GM12878 (cell line): ENCODE data around the gene MOAP1. TPM values are rescaled to one million over a fixed set of nuclear protein-coding genes. Genes with fewer than 3 reads are reported as not detected.

ENCODE experiments used
- ATAC-seq: fragments of 200-7000 bp; cut with Tn5 transposase; 3 replicates; pipeline ENCODE4 v1.9.1; 2020; ENCODE audit warnings: mild to moderate bottlenecking, moderate library complexity
- BruUV-seq: library from RNA; stranded (reverse); fragments of 400-500 nt; replicated peaks from 2 replicates; lab custom pipeline; 2021; lab: Mats Ljungman, UMichigan
- CTCF ChIA-PET: fragments of 300-600 bp; sonication (Branson Sonifier 250); formaldehyde crosslinking; extraction: SDS; loops from one replicate; lab custom pipeline; 2021; ENCODE audit warnings: inconsistent platforms; lab: Yijun Ruan, JAX
- POLR2A ChIA-PET: fragments of 350-600 bp; formaldehyde crosslinking; extraction: SDS; loops from one replicate; lab custom pipeline; 2021; ENCODE audit warnings: inconsistent platforms; lab: Charles Lee
- RAD21 ChIA-PET: fragments of 300-600 bp; sonication (Branson Sonifier 250); formaldehyde crosslinking; loops from one replicate; lab custom pipeline; 2023; ENCODE audit warnings: antibody characterized with exemption; ENCODE audit not compliant: unreplicated experiment; lab: Charles Lee
- SMC1A ChIA-PET: fragments of 300-600 bp; sonication (Branson Sonifier 250); formaldehyde crosslinking; loops from one replicate; lab custom pipeline; 2023; ENCODE audit not compliant: unreplicated experiment, uncharacterized antibody; lab: Charles Lee
- DNase-seq: peaks from one replicate; pipeline ENCODE4 v3.0.0-alpha.2; 2011; ENCODE audit warnings: low read depth, low spot score
- FAIRE-seq: peaks from 3 replicates; lab custom pipeline; 2011; peaks lifted over from hg19 to GRCh38; lab: Jason Lieb, UNC
- H2AFZ ChIP-seq: 2 replicates; pipeline ENCODE4 v1.6.0; 2011; ENCODE audit warnings: low read depth, low read length, control low read depth; ENCODE audit not compliant: control insufficient read depth
- H3K27ac ChIP-seq: 2 replicates; pipeline ENCODE4 v1.5.1; 2011; ENCODE audit warnings: control low read depth; ENCODE audit not compliant: control insufficient read depth, insufficient read depth
- H3K27me3 ChIP-seq, 2 experiments: replicated peaks in 1 of 2; 2 replicates each; pipeline versions ENCODE4 v1.6.0 to v1.6.1; 2011; ENCODE audit warnings: low read length in 1 of 2; ENCODE audit not compliant: control insufficient read depth in 2 of 2, insufficient read depth in 2 of 2
- H3K36me3 ChIP-seq, 2 experiments: 2 replicates each; pipeline ENCODE4 v1.5.1; 2011; ENCODE audit warnings: low read length in 1 of 2; ENCODE audit not compliant: control insufficient read depth in 2 of 2, insufficient read depth in 2 of 2
- H3K4me1 ChIP-seq: 2 replicates; pipeline ENCODE4 v1.6.1; 2011; ENCODE audit warnings: mild to moderate bottlenecking, low read length, moderate library complexity, mixed read lengths; ENCODE audit not compliant: control insufficient read depth, insufficient read depth
- H3K4me2 ChIP-seq: 2 replicates; pipeline ENCODE4 v1.6.0; 2011; ENCODE audit warnings: control low read depth; ENCODE audit not compliant: control insufficient read depth, insufficient read depth
- H3K4me3 ChIP-seq: fragments of 200-600 bp; sonication (generic); 2 replicates; pipeline ENCODE4 v1.5.1; 2016
- H3K79me2 ChIP-seq: 2 replicates; pipeline ENCODE4 v1.6.0; 2011; ENCODE audit warnings: low read length; ENCODE audit not compliant: control insufficient read depth, insufficient read depth
- H3K9ac ChIP-seq: 2 replicates; pipeline ENCODE4 v1.8.0; 2011; ENCODE audit warnings: low read length, control low read depth, mixed read lengths; ENCODE audit not compliant: control insufficient read depth, insufficient read depth
- H3K9me3 ChIP-seq: replicated peaks from 3 replicates; pipeline ENCODE4 v1.5.1; 2011; ENCODE audit warnings: mild to moderate bottlenecking, low read length; ENCODE audit not compliant: control insufficient read depth, insufficient read depth
- H4K20me1 ChIP-seq: 2 replicates; pipeline ENCODE4 v1.6.0; 2011; ENCODE audit not compliant: control insufficient read depth, insufficient read depth
- BMI1 ChIP-seq: fragments of 450-650 bp; IDR thresholded peaks from 2 replicates; pipeline ENCODE4 v1.6.1; 2016; ENCODE audit warnings: mild to moderate bottlenecking, moderate library complexity, borderline replicate concordance
- JUND ChIP-seq: IDR thresholded peaks from 2 replicates; pipeline ENCODE4 v1.6.1; 2012; ENCODE audit warnings: low read depth, mild to moderate bottlenecking, low read length, improper control_type of control experiment, moderate library complexity
- RCOR1 ChIP-seq: conservative IDR thresholded peaks from 2 replicates; pipeline ENCODE4 v1.6.1; 2012; ENCODE audit warnings: low read depth, low read length, improper control_type of control experiment
- WGBS: methylation state at CpG from one replicate; pipeline ENCODE4 v1.1.6; 2016; ENCODE audit warnings: low lambda C conversion rate; ENCODE audit not compliant: insufficient replicate concordance, insufficient coverage; ENCODE audit errors: missing lambda C conversion rate; 5-methylcytosine and 5-hydroxymethylcytosine counted together
- in situ Hi-C: fragments of 300-500 bp; cut with MboI; formaldehyde crosslinking; loops from 9 replicates; pipeline ENCODE4 v1.14.3; 2018; ENCODE audit warnings: mixed read lengths
- intact Hi-C: fragments of 100-400 bp; cut with micrococcal nuclease; formaldehyde crosslinking; loops from one replicate; pipeline ENCODE4 v1.14.2; 2022; ENCODE audit not compliant: unreplicated experiment
- polyA plus RNA-seq, 11 experiments: library from polyadenylated mRNA; depleted of rRNA in 4 of 11; unstranded in 6 of 11; stranded (reverse) in 5 of 11; fragments of >200 nt; fragmentation: Nextera tagmentation in 4 of 11; fragmentation: Illumina TruSeq in 1 of 11; extraction: Ambion mirVana in 4 of 11; extraction: Trizol in 1 of 11; gene quantifications; 1 replicate in 1 of 11; 2 replicates in 10 of 11; pipeline versions ENCODE4 v1.2.1 to v1.2.3, GENCODE V29; 2011 to 2016; ENCODE audit warnings: inconsistent platforms in 2 of 11, missing spikeins in 2 of 11, low read depth in 1 of 11
- total RNA-seq, 4 experiments: library from RNA; depleted of rRNA in 3 of 4; stranded (reverse); fragments of >200 nt in 3 of 4; fragmentation: Illumina TruSeq in 1 of 4; extraction: Trizol in 1 of 4; gene quantifications; 2 replicates each; pipeline versions ENCODE4 v1.2.1 to v1.2.3, GENCODE V29; 2013 to 2021
- TF ChIP-seq, protein P1 (sequence below): IDR thresholded peaks from 2 replicates; pipeline ENCODE4 v1.6.1; 2011; ENCODE audit warnings: borderline replicate concordance, low read depth, mild to moderate bottlenecking, moderate library complexity, mixed read lengths, low read length; ENCODE audit not compliant: insufficient read depth; ENCODE audit errors: extremely low read length
- TF ChIP-seq, protein P2 (sequence below): IDR thresholded peaks from 2 replicates; pipeline ENCODE4 v1.6.1; 2011; ENCODE audit warnings: low read depth, mild to moderate bottlenecking, low read length, moderate library complexity, borderline replicate concordance; ENCODE audit errors: extremely low read depth

MOAP1 gene
- total and polyA plus RNA-seq, 10 of the 15 experiments (the other 5 are each of a cell fraction or from before 2014, with no cell fraction given): 3.1 to 51.9 (median 11.4) TPM

DNA sequence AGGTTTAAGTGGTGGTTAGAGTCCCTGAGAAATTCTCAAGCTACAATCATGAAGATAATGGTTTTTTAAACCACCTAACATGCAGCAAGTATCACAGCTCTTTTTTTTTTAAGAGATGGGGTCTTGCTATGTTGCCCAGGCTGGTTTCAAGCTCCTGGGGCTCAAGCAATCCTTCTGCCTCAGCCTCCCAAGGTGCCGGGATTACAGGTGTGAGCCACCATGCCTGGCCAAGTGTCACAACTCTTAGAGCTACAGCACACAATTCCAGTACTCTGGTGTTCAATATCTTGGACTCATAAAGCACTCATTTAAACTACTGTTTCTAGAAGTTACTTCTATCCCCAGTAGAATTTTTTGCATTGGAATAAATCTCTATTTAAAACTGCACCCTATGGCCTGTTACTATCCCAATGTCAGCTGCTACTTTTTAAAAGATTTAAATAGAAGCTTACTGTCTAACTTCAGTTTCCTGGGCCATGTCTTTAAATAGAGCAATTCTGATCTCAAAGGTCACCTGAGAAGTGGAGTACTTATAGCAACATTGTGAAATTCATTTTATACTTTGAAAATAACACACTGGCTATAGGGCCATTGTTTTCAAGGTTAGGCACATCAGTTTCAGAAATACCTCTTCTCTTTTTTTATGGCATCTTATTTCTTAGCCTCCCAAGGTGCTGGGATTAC is 10.8 kb upstream of the MOAP1 start:
- H3K79me2 ChIP-seq: no peaks in the 10 kb centered on the region
- no peak overlapping the region for H3K4me3 ChIP-seq
- ChIA-PET CTCF (interaction anchor here (0.9 to 3.5 kb wide), 7 partner anchors 9 to 49 kb away, joined by 3 to 17 read pairs (median 4); partner anchors contain the start of genes GON7, LYSET and MOAP1), SMC1A (interaction anchor here (0.6 to 2.7 kb wide), 5 partner anchors 8 to 82 kb away, joined by 3 to 27 read pairs (median 5); partner anchors contain the start of genes GON7 and UBR7), RAD21 (interaction anchor here (1.4 to 1.6 kb wide), 2 partner anchors 10 to 56 kb away, joined by 4 to 7 read pairs; no protein-coding TSS in a partner anchor), POLR2A (interaction anchor here (0.6 to 1.4 kb wide), 5 partner anchors 8 to 28 kb away, joined by 3 to 6 read pairs (median 3); partner anchors contain the start of genes LYSET and MOAP1)
- no peak overlapping the region for H3K9ac ChIP-seq
- no peak overlapping the region for H3K27ac ChIP-seq
- no peak for ATAC-seq
- 94% methylated on average over 1 of the region's 1 CpG for WGBS
- TF ChIP-seq RCOR1: no peak
- TF ChIP-seq, protein P1, sequence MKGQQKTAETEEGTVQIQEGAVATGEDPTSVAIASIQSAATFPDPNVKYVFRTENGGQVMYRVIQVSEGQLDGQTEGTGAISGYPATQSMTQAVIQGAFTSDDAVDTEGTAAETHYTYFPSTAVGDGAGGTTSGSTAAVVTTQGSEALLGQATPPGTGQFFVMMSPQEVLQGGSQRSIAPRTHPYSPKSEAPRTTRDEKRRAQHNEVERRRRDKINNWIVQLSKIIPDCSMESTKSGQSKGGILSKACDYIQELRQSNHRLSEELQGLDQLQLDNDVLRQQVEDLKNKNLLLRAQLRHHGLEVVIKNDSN: no peak
- intact Hi-C loops (no loop called here), in situ Hi-C loops (no loop called here)
- H4K20me1 ChIP-seq: no peaks in the 10 kb centered on the region; the same call in 1 of the 2 replicates
- H3K9me3 ChIP-seq: no peaks in the 10 kb centered on the region
- DNase-seq: no peak
- BruUV-seq: no TSS peak
- H3K4me2 ChIP-seq: no peak overlapping the region
- no peaks in the 10 kb centered on the region for H3K27me3 ChIP-seq
- H3K4me1 ChIP-seq: no peaks in the 10 kb centered on the region
- H2AFZ ChIP-seq: no peak overlapping the region
- H3K36me3 ChIP-seq: no peaks in the 10 kb centered on the region; a peak in 1 of 4 replicates
- no peak for FAIRE-seq

DNA sequence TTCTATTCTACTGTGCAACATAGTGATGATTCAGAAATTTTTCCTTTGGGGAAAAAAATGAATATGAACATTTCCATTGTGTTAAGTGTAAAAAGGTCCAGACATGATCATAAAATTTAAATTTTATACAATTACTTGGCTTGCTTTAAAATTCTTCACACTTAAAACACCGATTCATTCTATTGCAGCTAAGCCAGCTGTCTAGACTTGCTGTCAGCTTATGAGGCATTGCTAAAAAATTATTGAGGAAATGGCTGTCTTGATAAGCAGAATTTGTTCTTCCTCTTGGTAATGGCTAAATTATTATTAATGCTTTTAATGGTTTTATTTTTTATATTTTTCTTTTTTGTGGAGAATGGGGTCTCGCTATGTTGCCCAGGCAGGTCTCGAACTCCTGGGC is 2.3 kb upstream of the MOAP1 start:
- WGBS: 97% methylated on average over 3 of the region's 3 CpGs
- BruUV-seq: no TSS peak

More for the DNA sequence above, 2.3 kb upstream of the MOAP1 start:
- no peak overlapping the region for H3K27ac ChIP-seq
- no peak overlapping the region for H3K4me3 ChIP-seq
- in situ Hi-C loops (no loop called here), intact Hi-C loops (no loop called here)
- no peak overlapping the region for H2AFZ ChIP-seq
- ChIA-PET RAD21 (interaction anchor here (1.3 kb wide), 1 partner anchor 19 kb away, joined by 11 read pairs; the partner anchor contains the start of genes GON7 and UBR7), CTCF (interaction anchor here (0.6 to 5.3 kb wide), 13 partner anchors 8 to 1290 kb away, joined by 3 to 48 read pairs (median 4); partner anchors contain the start of genes GON7 and UBR7), SMC1A (interaction anchor here (0.9 to 2.1 kb wide), 8 partner anchors 9 to 221 kb away, joined by 3 to 16 read pairs (median 4); partner anchors contain the start of genes GON7 and UBR7), POLR2A (interaction anchor here (0.7 to 1.7 kb wide), 7 partner anchors 9 to 74 kb away, joined by 3 to 9 read pairs (median 4); partner anchors contain the start of gene GON7)
- no peak for DNase-seq
- H3K9ac ChIP-seq: no peak overlapping the region
- no peaks in the 10 kb centered on the region for H4K20me1 ChIP-seq
- H3K36me3 ChIP-seq: no peaks in the 10 kb centered on the region; a peak in 1 of 4 replicates
- H3K4me2 ChIP-seq: no peak overlapping the region
- TF ChIP-seq, protein P2, sequence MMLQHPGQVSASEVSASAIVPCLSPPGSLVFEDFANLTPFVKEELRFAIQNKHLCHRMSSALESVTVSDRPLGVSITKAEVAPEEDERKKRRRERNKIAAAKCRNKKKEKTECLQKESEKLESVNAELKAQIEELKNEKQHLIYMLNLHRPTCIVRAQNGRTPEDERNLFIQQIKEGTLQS: no peak
- TF ChIP-seq BMI1 (no peak), JUND (no peak)
- H3K79me2 ChIP-seq: peaks cover 29% of the 10 kb centered on the region
- no peaks in the 10 kb centered on the region for H3K27me3 ChIP-seq
- no peak for ATAC-seq
- FAIRE-seq: no peak
- peaks cover 9% of the 10 kb centered on the region for H3K4me1 ChIP-seq
- H3K9me3 ChIP-seq: no peaks in the 10 kb centered on the region
